HG02973 (cell line): ENCODE data around the gene PIK3C3.

ENCODE experiments used
- ATAC-seq: cut with Tn5 transposase; IDR thresholded peaks from one replicate; pipeline ENCODE4 v1.9.1; 2021; ENCODE audit warnings: moderate library complexity; ENCODE audit not compliant: unreplicated experiment

The PIK3C3 gene

GRCh38 chr18:42113529-42114191 lies 158.6 kb downstream of the PIK3C3 start:
- ATAC-seq, result peak; percentile 60

GRCh38 chr18:42114310-42114943 lies 159.4 kb downstream of the PIK3C3 start:
- peak; percentile 85 for ATAC-seq

- no peak for ATAC-seq
Observed at GRCh38 chr18:42126586-42126985, 171.6 kb downstream of the PIK3C3 start.

GRCh38 chr18:42131066-42131929 lies 176.3 kb downstream of the PIK3C3 start:
- no peak for ATAC-seq

- no peak for ATAC-seq
Observed at GRCh38 chr18:42131930-42132244, 176.9 kb downstream of the PIK3C3 start.
